GM19035 (cell line): ENCODE results near the gene TTLL5.

Experiments
- ATAC-seq: cut with Tn5 transposase; IDR thresholded peaks from one replicate; pipeline ENCODE4 v1.9.1; 2021; ENCODE audit not compliant: unreplicated experiment

Gene TTLL5

DNA sequence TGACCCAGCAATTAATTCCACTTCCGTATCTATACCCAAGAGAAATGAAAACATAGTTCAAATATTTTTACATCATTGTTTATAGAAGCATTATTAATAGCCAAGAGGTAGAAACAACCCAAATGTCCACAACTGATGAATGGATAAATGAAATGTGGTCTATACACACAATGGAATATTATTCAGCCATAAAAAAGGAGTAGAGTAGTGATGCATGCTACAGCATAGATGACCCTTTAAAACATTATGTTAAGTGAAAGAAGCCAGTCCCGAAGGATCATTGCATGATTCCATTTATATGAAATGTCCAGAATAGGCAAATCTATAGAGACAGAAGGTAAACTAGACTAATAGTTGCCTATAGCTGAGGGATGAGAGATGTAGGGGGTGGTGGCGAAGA, 291.4 kb downstream of the TTLL5 start:
- ATAC-seq, result no peak

DNA sequence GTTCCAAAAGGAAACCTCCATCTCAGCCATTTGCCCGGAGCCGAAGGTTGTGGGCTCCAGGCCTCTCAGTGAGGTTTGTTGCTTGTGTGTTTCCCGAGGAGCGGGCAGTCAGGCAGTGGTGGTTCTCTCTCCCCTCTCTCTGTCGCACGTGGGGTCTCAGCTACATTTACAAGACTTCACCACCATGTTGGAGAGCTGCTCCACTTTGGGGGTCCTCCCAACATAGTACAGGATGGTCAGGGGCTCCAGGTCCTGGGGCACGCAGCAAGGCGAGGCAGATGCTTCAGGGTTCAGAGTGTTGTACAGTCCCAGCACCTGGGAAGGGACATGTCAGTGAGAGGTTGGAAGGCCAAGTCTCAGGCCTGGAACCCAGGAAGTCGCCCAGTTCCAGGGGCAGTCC, 298.0 kb downstream of the TTLL5 start:
- ATAC-seq, result no peak

DNA sequence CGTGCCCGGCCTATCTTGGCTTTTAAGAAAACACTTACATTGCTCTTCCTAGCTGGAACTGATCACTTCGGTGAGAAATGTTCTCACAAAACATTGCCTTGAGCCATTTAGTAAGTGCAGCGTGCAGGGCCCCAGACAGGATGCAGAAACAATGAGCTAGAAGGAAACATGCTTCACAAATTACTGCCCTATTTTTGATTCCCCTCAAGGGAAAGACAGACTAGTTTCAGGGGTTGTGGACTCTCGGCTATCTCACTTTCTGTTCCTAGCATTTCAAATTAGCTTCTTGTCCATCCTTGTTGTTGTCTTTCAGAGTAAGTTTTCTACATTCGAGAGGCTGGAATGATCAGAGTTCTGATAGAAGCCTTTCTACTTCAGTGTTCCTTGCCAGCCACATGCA, 299.2 kb downstream of the TTLL5 start:
- peak; percentile 70 for ATAC-seq

DNA sequence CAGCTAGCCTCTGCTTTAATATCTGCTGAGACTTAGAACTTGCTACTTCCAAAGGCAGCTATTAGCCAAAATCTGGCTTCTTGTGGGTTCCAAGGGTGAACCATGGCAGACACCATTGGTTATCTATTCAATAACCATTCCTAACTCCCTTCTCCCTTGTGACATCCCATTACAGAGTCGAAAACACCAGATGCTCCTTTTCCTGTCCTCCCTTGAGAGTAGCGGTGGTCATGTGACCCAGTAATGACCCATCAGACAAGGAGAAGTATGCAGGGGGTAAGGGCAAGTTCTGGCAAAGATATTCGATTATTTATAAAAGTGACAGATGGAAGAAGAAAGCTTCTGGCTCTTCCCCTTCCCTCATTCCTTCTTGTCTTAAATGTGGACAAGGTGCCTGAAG, 300.6 kb downstream of the TTLL5 start:
- ATAC-seq, result no peak

DNA sequence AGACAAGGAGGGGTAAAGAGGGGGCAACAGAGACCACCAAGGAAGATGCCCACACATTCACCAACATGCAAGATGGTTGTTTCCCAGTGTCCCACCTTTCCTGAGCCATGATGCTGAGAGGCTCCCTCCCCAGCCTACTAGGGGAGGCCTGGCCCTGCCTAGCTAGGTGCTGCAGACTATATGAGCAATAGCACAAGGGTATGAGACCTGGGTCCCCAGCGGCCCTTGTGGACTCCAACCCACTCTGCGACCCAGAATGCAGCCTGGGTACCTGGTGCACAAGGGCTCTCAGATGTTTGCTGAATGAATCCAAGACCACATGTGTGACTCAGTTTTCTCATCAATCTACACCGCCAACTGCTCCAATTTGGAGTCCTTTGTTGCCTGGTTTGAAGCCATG, 306.8 kb downstream of the TTLL5 start:
- ATAC-seq, result no peak

DNA sequence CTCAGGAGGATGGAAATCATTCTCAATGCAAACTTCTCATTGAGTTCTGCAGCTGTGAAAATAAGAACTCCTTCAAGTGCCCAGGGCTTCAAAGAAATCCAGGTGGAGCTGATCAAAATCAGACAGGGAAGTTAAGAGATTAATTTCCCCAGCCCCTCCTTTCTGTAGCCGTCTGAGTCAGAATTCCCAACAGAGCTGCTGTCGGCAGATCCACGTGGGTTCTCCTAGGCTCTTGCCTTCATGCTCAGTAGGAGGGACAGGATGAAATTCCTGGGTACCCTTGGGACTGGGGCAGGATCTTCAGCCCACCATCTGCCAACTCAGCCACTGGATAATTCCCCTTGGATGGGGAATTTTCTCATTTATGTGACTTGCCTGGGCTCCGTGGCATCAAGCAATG, 307.4 kb downstream of the TTLL5 start:
- no peak for ATAC-seq

DNA sequence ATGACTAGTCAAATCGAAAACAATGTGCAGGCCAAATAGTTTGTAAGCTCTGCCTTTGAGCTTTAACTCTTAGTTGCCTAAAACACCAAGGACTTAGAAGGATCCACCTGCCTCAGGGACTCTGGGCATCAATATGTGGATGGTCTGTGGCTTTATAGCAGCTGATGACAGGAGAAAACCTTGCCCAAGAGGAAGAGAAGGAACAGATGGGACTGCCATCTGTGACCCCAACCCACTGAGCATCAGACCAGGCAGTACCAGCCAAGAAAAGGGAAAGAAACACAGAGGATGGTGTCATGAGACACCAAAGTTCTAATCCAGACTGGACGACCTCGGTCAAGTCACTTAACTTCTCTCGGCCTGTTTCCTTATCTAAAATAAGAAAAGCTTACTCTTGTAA, 308.1 kb downstream of the TTLL5 start:
- ATAC-seq, result no peak

DNA sequence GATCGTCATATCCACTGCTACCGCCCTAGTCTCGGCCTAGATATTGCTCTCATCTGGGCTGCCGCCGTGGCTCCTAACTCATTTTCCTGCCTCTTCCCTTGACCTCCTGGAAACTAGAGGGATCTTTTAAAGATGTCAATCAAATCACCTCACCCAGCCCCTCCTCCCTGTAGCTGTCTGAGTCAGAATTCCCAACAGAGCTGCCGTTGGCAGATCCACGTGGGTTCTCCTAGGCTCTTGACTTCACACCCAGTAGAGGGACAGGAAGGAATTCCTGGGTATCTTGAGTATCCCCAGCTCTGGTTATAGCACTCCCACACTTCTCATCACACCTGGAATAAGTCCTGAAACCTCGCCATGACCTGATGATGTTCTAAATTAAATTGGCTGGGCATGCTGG, 308.8 kb downstream of the TTLL5 start:
- ATAC-seq, result no peak

DNA sequence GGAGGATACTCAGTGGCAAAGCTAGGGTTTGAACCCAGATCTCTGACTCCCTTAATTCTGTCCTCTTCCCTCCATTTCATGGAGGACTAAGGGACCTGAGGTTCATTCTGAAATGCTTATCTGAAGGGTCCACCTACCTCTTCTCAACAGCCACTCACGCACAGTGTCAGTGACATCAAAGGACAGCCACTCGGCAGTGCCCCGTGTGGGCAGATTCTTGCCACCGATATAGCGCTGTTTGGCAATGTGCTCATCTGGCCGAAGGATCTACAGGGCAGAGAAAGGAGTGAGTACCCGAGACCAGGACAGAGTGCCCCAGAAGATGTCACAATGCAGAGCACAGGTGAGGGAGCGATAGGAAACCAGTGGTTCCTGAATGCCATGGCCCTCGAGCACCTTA, 309.9 kb downstream of the TTLL5 start:
- no peak for ATAC-seq

DNA sequence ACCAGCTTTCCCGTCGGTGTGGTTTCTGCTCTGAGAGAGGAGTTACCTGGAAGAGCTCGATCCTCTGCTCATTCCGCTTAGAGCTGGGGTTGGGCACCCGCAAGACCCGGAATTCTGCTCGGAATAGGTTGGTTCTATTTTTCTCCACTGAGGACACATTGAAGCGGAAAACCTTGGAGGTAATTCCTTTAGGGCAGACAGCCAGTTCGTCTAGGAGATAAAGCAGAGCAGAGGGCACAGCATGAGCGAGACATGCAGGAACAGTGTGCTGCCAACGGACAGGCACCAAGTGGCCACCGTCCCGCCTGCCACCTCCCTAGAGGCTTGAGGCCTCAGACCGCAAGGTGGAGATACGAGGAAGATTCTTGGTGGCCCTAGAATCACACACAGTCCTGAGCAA, 310.5 kb downstream of the TTLL5 start:
- no peak for ATAC-seq

DNA sequence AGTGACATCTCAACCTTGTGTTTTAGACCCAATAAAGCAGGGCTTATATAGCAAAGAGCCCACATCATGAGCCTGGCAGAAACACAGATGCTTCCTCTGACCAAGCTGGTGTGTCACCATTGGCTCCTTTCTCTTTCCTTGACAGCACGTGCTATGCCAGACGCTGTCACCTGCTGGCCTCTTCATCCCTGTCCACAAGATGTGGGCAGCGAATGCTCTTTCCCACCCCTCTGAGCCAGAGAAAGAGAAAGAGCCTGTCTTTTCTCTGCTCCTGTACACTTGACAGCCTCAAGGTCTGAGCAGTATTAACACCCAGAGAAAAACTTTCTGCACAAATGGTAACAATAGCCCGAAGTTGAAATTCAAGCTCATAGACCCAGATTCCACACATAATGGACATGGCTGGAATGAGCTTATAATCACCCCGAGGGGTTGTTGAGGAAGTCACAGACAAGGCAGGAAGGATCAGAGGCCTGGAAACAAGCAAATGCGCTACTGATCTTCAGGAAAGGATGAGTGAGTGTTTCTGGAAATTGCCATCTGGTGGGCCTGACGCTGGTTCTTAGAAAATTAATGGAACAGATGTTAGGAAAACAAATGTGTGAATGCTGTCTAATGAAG, 311.9 kb downstream of the TTLL5 start:
- ATAC-seq, result no peak

DNA sequence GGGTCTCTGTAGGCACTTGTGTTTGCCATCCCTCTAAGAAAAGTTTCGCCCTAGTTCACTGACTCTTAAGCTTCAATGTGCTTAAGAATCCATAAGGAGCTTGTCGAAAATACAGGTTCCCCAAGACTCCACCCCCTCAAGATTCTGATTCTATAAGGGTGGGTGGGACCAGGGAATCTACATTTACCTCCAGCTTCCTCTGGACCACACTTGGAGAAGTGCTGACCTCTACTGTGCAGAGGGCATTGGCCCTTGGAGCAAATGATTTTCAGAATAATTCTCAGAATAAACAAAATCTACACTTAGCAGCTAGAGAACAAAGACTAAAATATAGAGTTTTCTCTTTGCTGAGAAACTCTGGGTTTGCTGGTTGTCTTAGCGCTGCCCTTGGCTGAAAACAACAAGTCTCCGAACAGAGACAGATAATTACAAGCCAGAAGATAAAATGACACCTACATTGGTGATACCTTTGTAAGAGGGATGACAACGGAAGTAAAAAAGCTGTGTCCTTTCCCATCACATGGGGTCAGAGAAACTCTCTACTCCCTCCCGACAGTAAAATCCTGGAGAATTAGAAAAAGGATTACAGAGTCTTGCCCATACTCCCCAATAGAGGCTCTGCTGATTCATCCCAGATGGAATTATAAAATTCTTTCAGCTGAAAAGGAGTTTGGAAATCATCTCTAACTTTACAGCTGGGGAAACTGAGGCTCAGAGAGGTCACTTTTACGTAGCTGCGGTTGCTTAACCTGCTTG, 316.0 kb downstream of the TTLL5 start:
- ATAC-seq, result no peak

DNA sequence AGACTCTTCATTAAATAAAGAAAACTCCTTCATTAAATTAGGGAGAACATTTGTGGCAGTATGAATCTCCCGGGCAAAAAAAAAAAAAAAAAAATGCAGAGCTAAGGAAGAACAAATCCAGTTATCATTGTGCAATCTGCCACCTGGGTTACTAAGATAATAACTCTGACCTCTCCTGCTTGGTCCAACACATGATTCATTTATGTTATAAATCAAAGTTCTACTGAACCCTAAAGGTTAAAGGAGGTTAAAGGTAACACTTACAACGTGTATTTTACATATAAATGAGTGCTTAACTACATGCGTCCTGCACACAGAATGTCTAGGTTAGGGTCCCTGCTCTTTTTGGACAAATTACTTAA, 316.5 kb downstream of the TTLL5 start:
- ATAC-seq, result no peak

DNA sequence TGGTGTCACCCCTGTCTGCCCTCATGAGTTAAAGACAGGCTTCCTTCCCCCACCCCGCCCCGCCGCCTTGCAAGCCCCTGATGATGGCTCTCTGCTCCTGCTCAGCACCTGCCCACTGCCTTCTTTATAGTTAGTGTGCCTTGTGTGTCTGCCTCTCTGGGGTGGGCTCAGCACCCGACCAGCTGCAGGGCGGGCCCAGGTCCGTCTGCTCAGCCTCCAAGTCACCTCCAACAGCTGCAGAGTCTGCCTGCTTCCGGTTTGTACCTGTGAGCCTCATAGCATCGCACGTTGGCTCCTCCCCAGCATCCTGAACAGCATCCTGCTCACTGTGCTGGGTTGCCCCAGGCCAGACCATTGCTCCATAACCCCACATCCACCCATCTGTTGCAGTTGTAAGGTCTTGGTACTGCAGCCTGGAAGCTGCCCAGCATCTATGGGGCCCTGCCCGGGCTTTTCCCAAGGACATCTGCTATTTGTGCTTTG, 317.2 kb downstream of the TTLL5 start:
- ATAC-seq, result no peak

DNA sequence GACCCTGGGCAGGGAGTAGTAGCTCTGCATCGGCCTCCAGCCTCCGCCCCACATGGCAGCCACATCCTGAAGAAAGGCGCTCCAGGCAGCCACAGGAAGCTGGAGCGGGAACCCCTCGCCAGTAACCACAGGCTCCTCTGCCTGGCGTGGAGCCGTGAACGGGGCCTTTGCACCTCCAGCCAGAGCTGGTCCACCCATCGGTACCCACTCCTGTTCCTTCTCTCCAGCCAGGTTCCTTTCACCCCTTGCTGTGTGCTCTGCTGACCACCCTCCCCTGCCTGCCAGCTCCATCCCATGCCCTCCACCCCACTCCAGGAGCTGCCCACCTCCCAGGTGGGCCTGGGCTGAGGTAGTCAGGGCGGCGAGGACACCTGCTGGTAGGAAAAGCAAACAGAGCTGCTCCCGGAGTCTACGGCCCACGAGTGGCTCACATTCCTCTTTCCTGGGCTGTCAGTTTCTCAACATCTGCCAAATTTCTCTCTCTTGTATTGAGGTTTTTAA, 318.1 kb downstream of the TTLL5 start:
- ATAC-seq, result no peak

DNA sequence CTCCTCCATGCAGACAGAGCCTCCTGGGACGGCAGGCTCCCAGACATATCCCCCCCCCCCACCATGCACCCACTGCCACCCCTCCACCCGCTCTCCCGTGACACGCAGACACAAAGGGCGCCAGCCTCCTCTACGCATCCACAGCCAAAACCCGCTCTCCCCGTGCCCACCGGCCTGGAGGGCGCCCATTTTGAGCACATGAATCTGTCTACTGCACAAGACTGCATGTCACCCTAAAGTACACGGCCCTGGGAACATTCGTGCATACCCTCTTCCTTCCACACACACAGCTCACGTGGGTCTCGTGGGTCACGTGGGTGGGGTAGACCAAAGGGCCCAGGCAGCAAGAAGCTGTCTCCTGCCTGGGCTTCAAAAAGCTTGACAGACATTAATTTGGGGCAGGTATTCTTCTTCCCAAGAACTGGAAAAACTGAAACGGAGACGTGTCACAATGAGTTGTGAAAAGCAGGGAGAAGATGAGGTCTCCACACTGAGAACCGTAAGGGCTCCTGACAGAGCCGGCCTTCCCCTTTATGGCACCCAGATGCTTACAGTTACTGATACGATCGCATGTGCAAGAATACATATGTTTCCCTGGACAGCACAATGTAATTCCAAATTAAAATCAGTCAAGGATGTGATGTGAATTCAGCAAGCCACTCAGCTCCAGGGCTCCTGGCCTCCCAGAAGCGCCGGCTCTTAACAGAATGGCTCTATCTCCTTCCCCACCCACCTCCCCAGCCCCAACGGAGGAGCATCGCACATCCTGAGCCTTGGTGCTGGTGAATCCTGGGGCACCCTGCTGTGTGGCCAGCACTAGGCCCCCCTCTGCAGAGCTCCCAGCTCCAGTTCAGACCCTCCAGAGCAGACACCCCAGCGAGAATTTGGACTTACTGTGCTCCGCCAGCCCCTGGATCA, 318.9 kb downstream of the TTLL5 start:
- ATAC-seq, result no peak

DNA sequence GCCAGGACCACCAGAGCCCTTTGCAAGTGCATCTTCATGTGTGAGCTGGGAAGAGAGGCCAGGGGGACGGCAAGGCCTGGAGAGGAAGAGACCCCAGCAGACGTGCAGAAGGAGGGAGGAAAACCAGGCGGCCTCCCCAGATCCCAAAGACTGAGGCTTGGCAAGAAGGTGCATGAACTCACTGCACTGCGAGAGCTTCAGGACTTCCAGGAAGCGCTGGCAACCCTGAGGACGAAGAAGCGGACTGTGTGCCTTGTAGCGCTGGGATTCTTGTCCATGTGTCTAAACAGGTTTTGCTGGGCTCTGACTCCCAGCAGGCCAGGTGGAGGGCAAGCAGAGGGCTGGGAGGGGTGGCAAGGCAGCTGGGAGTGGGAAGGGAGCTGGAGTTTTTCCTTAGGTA, 319.8 kb downstream of the TTLL5 start:
- no peak for ATAC-seq

DNA sequence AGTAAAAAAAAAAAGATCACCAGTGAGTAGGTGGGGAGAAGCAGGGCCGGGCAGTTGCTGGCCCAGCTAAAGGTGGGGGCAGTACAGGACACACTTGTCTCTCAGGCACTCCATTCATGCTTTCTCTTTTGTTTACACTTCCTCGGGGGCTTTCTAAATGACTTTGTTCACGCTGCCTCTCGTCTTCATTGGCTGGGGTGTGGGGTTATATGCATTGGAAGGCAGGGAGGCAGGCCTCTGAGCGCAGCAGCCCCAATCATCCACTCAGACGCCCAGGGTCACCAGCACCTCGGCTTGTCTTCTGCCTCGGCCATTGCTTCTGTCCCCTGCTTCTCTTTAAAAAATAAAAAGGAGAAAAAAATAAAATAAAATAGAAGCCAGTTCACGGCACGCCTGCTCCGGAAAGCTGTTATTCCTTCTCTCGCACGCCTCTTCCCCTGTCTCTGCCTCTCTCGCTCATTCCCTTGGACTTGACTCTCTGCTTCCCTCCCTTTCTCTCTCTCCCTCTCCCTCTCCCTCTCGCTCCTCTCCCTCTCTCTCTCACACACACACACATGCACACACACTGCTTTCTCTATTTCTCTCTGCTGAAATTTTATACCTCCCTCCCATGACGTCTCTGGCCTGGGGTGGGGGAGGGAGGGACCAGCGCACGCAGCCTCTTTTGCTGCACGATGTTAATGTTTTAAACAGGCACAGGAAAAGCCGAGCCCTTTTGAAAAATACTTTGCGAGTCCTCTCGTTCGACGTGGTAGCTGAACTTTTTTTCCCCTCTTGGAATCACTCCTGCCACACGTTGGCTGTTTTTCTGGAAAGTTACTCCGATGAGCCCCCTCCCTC, 320.6 kb downstream of the TTLL5 start, which contains the start of gene TGFB3:
Gene TGFB3, minus strand, starts transcription at position 570 of the 840 bp plus-strand sequence. CDS start 1,102 bp downstream, outside the sequence.
- peak; percentile 38 for ATAC-seq

DNA sequence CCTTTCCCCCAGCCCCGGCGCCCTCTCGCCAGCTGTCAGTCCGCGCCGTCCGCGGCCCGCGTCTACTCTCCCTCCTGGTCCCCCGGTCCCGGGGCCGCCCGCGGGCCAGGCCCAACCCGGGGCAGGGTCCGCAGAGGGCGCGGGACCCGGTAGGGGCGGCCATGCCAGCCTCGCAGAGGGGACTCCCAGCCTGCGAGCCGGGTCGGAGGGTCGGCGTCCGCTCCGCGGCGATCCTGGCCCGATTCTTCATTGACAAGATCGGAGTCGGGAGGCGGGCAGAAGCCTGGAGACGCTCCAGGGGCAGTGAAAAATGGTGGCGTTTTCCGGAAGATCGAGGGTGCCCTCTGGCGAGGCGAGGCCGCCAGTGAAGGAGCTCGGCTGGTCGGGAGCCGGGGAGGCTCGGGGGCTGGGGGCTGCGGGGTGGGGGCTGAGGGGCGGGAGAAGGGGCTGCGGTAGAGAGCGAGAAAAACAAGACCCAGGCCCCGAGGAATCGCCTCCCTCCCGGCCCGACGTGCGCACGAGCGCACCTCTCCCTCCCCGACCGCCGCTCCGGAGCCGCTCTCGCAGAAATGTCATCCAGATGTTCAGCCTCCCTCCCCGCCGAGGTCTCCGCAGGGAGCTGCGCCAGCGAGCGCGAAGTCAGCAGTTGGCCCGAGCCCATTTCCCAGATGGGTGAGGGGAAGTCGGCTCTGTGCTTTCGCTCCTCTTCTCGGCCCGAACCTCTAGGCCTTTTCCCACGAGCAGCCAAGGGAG, 321.4 kb downstream of the TTLL5 start:
- ATAC-seq, result peak; percentile 44

DNA sequence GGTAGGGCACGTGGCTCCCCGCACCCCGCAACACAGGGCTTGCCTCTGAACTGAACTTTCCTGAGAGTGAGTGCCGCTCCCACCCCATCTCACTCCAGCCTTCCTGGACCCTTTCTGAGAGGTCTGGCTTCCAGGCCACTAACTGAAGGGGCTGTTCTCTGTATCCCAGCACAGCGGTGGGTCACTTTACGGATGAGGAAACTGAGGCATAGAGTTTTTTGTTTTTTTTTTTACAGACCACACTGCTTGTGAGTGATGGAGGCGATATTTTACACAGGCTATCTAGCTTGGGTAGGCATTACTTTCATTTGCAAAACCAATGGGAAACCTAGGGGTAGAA, 321.9 kb downstream of the TTLL5 start:
- ATAC-seq, result no peak
